ENCODE data around the gene PRX. TPM values are rescaled to one million over a fixed set of nuclear protein-coding genes. Genes with fewer than 3 reads are reported as not detected.

Gene PRX
- polyA plus RNA-seq, 1 donor (not counting 4 experiments of a cell fraction or from before 2014, with no cell fraction given) = 0.42 TPM

- H2AFZ ChIP-seq (ENCODE audit: control insufficient read depth, low read length) = no peak overlapping the region
- TF ChIP-seq CTCF (optimal IDR thresholded peaks at IDR 0.05 in 1 of 3, IDR thresholded peaks at IDR 0.05 in 1 of 3, conservative IDR thresholded peaks at IDR 0.05 in 1 of 3; ENCODE audit: extremely low read depth in 1 of 3, insufficient read depth in 2 of 3, low read length in 3 of 3) (no peak), EZH2 (IDR thresholded peaks at IDR 0.05; ENCODE audit: low read length) (no peak)
- no peak overlapping the region for H3K27ac ChIP-seq (ENCODE audit: control insufficient read depth, insufficient read depth, low read length)
- H3K4me1 ChIP-seq (ENCODE audit: control insufficient read depth, extremely low read depth, insufficient read depth, low read length) = peaks cover 12% of the 10 kb centered on the region
- FAIRE-seq (peak; percentile 23), DNase-seq (ENCODE audit: low read depth, low spot score) (no peak)
- no peaks in the 10 kb centered on the region for H3K27me3 ChIP-seq (ENCODE audit: control insufficient read depth, extremely low read depth, insufficient read depth, low read length)
- no peak overlapping the region for H3K4me2 ChIP-seq (ENCODE audit: control insufficient read depth, extremely low read depth, insufficient read depth, low read depth, low read length)
- no peaks in the 10 kb centered on the region for H3K79me2 ChIP-seq (ENCODE audit: control insufficient read depth, insufficient read depth, low read length)
- dilution Hi-C loops (cut with MboI; ENCODE audit: extremely low pct_ligation_motif_present, low sequenced_read_pairs) = no loop called here
- no peaks in the 10 kb centered on the region for H4K20me1 ChIP-seq (ENCODE audit: control insufficient read depth, extremely low read depth, insufficient read depth, low read length)
- H3K36me3 ChIP-seq (ENCODE audit: control insufficient read depth in 2 of 2, extremely low read depth in 1 of 2, insufficient read depth in 2 of 2, low read length in 2 of 2) = peaks cover 0 to 10% of the 10 kb centered on the region in 2 experiments
- no peak overlapping the region for H3K9ac ChIP-seq (ENCODE audit: control insufficient read depth, extremely low read depth, insufficient read depth, low read length)
- H3K9me1 ChIP-seq (ENCODE audit: control insufficient read depth, extremely low read depth, insufficient read depth, low read length) = no peaks in the 10 kb centered on the region
- H3K9me3 ChIP-seq (ENCODE audit: control insufficient read depth, low read depth, low read length) = no peaks in the 10 kb centered on the region
- no peak overlapping the region for H3K4me3 ChIP-seq (ENCODE audit: control insufficient read depth in 2 of 3, extremely low read depth in 1 of 3, insufficient read depth in 2 of 3, low read depth in 1 of 3, low read length in 3 of 3)
These were observed 40.1 kb upstream of the PRX start for GRCh38 chr19:40453151-40453735.

- dilution Hi-C loops (cut with MboI; ENCODE audit: extremely low pct_ligation_motif_present, low sequenced_read_pairs) = no loop called here
- Histone ChIP-seq H3K4me3 (ENCODE audit: control insufficient read depth in 2 of 3, extremely low read depth in 1 of 3, insufficient read depth in 2 of 3, low read depth in 1 of 3, low read length in 3 of 3) (no peak overlapping the region), H3K79me2 (ENCODE audit: control insufficient read depth, insufficient read depth, low read length) (no peaks in the 10 kb centered on the region), H3K27me3 (ENCODE audit: control insufficient read depth, extremely low read depth, insufficient read depth, low read length) (no peaks in the 10 kb centered on the region), H4K20me1 (ENCODE audit: control insufficient read depth, extremely low read depth, insufficient read depth, low read length) (no peaks in the 10 kb centered on the region), H2AFZ (ENCODE audit: control insufficient read depth, low read length) (no peak overlapping the region), H3K36me3 (ENCODE audit: control insufficient read depth in 2 of 2, extremely low read depth in 1 of 2, insufficient read depth in 2 of 2, low read length in 2 of 2) (peaks cover 0 to 6% of the 10 kb centered on the region in 2 experiments), H3K4me1 (ENCODE audit: control insufficient read depth, extremely low read depth, insufficient read depth, low read length) (peaks cover 12% of the 10 kb centered on the region), H3K4me2 (ENCODE audit: control insufficient read depth, extremely low read depth, insufficient read depth, low read depth, low read length) (no peak overlapping the region), H3K9ac (ENCODE audit: control insufficient read depth, extremely low read depth, insufficient read depth, low read length) (no peak overlapping the region), H3K27ac (ENCODE audit: control insufficient read depth, insufficient read depth, low read length) (no peak overlapping the region), H3K9me1 (ENCODE audit: control insufficient read depth, extremely low read depth, insufficient read depth, low read length) (no peaks in the 10 kb centered on the region), H3K9me3 (ENCODE audit: control insufficient read depth, low read depth, low read length) (no peaks in the 10 kb centered on the region)
- TF ChIP-seq EZH2 (IDR thresholded peaks at IDR 0.05; ENCODE audit: low read length) (no peak), CTCF (optimal IDR thresholded peaks at IDR 0.05 in 1 of 3, IDR thresholded peaks at IDR 0.05 in 1 of 3, conservative IDR thresholded peaks at IDR 0.05 in 1 of 3; ENCODE audit: extremely low read depth in 1 of 3, insufficient read depth in 2 of 3, low read length in 3 of 3) (no peak)
- FAIRE-seq (no peak), DNase-seq (ENCODE audit: low read depth, low spot score) (no peak)
These were observed 38.8 kb upstream of the PRX start for GRCh38 chr19:40452016-40452415.

Measured in keratinocyte (primary cell).